Psoas muscle (tissue), 8 donors: ENCODE results near the gene ZMIZ1. TPM values are rescaled to one million over a fixed set of nuclear protein-coding genes. Genes with fewer than 3 reads are reported as not detected.

Experiments used
- ATAC-seq, 4 donors: fragments of 200-7000 bp; cut with Tn5 transposase; one replicate each; pipeline ENCODE4 v1.9.1; 2020; ENCODE audit warnings: moderate library complexity in 3 of 4, mild to moderate bottlenecking in 2 of 4
- DNase-seq, 2 donors: peaks; one replicate each; pipeline ENCODE4 v3.0.0-alpha.2; 2020
- H3K27ac ChIP-seq: fragments of 200-600 bp; one replicate; pipeline ENCODE4 v1.8.0; 2022
- H3K27me3 ChIP-seq, 3 donors: fragments of 200-600 bp in 1 of 3; one replicate each; pipeline versions ENCODE4 v1.6.1 to v1.8.0; 2013 to 2022; ENCODE audit warnings: low read length in 2 of 3, mild to moderate bottlenecking in 2 of 3, moderate library complexity in 1 of 3; ENCODE audit not compliant: insufficient read depth in 3 of 3
- H3K36me3 ChIP-seq, 2 donors: fragments of 200-600 bp in 1 of 2; one replicate each; pipeline versions ENCODE4 v1.6.1 to v1.8.0; 2013 to 2022; ENCODE audit warnings: low read depth in 1 of 2, mild to moderate bottlenecking in 1 of 2, moderate library complexity in 1 of 2; ENCODE audit not compliant: insufficient read depth in 1 of 2
- H3K4me1 ChIP-seq: fragments of 200-600 bp; one replicate; pipeline ENCODE4 v1.8.0; 2022
- H3K4me3 ChIP-seq: fragments of 200-600 bp; one replicate; pipeline ENCODE4 v1.8.0; 2022; ENCODE audit warnings: mild to moderate bottlenecking
- H3K9me3 ChIP-seq: fragments of 200-600 bp; one replicate; pipeline ENCODE4 v1.8.0; 2022
- WGBS, 3 donors: extraction: QIAGEN DNeasy Blood & Tissue Kit; methylation state at CpG; one replicate each; pipeline versions ENCODE4 v1.1.6 to v1.1.7; 2013; 5-methylcytosine and 5-hydroxymethylcytosine counted together
- intact Hi-C, 2 donors: fragments of 100-400 bp; cut with DNase I; formaldehyde crosslinking; loops; one replicate each; pipeline versions ENCODE4 v1.11.0 to v1.14.2; 2022
- polyA plus RNA-seq, 3 donors: library from polyadenylated mRNA; stranded (reverse); fragments of 200-250 nt; gene quantifications; one replicate each; pipeline ENCODE4 v1.2.3, GENCODE V29; 2013
- total RNA-seq, 4 donors: library from RNA; stranded (reverse); fragmentation: NEBNext Ultra II Directional in 2 of 4; extraction: Animal tissue kit (Norgen Biotek cat#: 25700) in 2 of 4; gene quantifications; one replicate each; pipeline versions ENCODE4 v1.2.1 to v1.2.4, GENCODE V29; 2021 to 2023
- TF ChIP-seq, protein P1 (sequence below): fragments of 200-600 bp; IDR thresholded peaks from one replicate; pipeline ENCODE4 v1.8.0; 2022; ENCODE audit warnings: antibody characterized with exemption
- donor health status: healthy with polysubstance abuse.
- donor health status: DM: no; HTN: no; CAD: no; lungs with moderate emphysema.
- donor health status: Bipolar disorder and iron deficiency.
- donor health status: healthy.
- donor health status: DM: yes; HTN: yes; CAD: no.
- donor health status: DM: no; HTN: no; CAD: no.
- donor health status: DM: no; HTN: no; CAD: no.
- donor health status: DM: yes; HTN: yes; CAD: no.

ZMIZ1 gene
- total and polyA plus RNA-seq, 7 donors: 10.4 to 37.6 (median 30.0) TPM

DNA sequence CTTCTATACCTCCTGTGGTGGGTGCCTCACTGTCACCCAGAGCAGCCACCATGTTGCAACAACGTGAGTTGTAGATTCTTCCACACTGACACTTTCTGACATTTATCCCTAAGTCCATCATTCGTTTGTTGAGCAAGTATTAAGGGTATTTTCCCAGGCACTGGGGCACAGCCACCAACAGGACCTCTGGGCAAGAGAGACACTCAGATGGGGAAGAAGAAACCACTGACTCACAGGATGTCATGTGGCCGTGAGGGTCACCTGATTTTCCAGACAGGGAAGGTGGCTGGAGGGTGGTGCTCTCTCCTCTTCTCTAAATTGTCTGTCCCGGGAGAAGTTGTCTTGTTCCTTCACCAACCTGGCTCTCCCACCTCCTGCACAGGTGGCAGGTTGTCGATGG lies 226.8 kb downstream of the ZMIZ1 start:
- H3K4me3 ChIP-seq: no peak overlapping the region
- H3K27ac ChIP-seq: no peak overlapping the region
- DNase-seq (no peak), ATAC-seq (no peak)
- H3K36me3 ChIP-seq: peaks cover 0 to 92% of the 10 kb centered on the region in 2 donors
- H3K27me3 ChIP-seq: no peaks in the 10 kb centered on the region
- intact Hi-C loops: no loop called here
- no peaks in the 10 kb centered on the region for H3K9me3 ChIP-seq
- H3K4me1 ChIP-seq: no peaks in the 10 kb centered on the region
- TF ChIP-seq, protein P1, sequence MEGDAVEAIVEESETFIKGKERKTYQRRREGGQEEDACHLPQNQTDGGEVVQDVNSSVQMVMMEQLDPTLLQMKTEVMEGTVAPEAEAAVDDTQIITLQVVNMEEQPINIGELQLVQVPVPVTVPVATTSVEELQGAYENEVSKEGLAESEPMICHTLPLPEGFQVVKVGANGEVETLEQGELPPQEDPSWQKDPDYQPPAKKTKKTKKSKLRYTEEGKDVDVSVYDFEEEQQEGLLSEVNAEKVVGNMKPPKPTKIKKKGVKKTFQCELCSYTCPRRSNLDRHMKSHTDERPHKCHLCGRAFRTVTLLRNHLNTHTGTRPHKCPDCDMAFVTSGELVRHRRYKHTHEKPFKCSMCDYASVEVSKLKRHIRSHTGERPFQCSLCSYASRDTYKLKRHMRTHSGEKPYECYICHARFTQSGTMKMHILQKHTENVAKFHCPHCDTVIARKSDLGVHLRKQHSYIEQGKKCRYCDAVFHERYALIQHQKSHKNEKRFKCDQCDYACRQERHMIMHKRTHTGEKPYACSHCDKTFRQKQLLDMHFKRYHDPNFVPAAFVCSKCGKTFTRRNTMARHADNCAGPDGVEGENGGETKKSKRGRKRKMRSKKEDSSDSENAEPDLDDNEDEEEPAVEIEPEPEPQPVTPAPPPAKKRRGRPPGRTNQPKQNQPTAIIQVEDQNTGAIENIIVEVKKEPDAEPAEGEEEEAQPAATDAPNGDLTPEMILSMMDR: no peak
- WGBS, 3 donors: 85 to 88% (median 85%) methylated on average over 5 of the region's 5 CpGs

DNA sequence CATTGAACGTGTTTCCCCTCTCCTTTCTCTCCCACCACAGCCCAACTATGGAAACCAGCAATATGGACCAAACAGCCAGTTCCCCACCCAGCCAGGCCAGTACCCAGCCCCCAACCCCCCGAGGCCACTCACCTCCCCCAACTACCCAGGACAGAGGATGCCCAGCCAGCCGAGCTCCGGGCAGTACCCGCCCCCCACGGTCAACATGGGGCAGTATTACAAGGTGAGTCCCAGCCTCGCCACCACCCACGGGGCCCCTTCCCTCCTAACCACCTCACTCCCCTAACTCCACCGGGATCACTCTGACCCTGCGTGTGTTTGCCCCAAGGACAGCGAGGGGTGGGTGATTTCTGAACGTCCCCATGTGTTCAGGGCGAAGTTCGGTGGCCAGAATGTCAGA lies 227.7 kb downstream of the ZMIZ1 start:
- DNase-seq (no peak), ATAC-seq (no peak)
- H3K4me1 ChIP-seq: no peaks in the 10 kb centered on the region
- H3K36me3 ChIP-seq: peaks cover 2 to 92% of the 10 kb centered on the region in 2 donors
- no peaks in the 10 kb centered on the region for H3K9me3 ChIP-seq
- intact Hi-C loops: no loop called here
- no peaks in the 10 kb centered on the region for H3K27me3 ChIP-seq
- TF ChIP-seq, protein P1: no peak
- 87 to 94% (median 92%) methylated on average over 14 of the region's 14 CpGs for WGBS, 3 donors
- no peak overlapping the region for H3K27ac ChIP-seq
- no peak overlapping the region for H3K4me3 ChIP-seq

GRCh38 chr10:79298403-79299244 lies 229.9 kb downstream of the ZMIZ1 start:
- TF ChIP-seq, protein P1: no peak
- Histone ChIP-seq H3K4me1 (no peaks in the 10 kb centered on the region), H3K4me3 (no peak overlapping the region), H3K27me3 (no peaks in the 10 kb centered on the region), H3K9me3 (no peaks in the 10 kb centered on the region), H3K36me3 (peaks cover 2 to 98% of the 10 kb centered on the region in 2 donors), H3K27ac (peak overlapping the region; percentile 36)
- peak; percentile 74 to 76 for DNase-seq
- intact Hi-C loops: no loop called here
- WGBS, 3 donors: 88 to 89% (median 89%) methylated on average over 26 to 27 of the region's 27 CpGs
- peak; percentile 56 to 73 (median 68) for ATAC-seq

- Histone ChIP-seq H3K4me1 (no peaks in the 10 kb centered on the region), H3K36me3 (peaks cover 2 to 98% of the 10 kb centered on the region in 2 donors), H3K27me3 (no peaks in the 10 kb centered on the region), H3K9me3 (no peaks in the 10 kb centered on the region), H3K4me3 (no peak overlapping the region), H3K27ac (peak overlapping the region; percentile 36)
- WGBS, 3 donors: 68 to 76% (median 73%) methylated on average over 13 of the region's 13 CpGs
- intact Hi-C loops: no loop called here
- TF ChIP-seq, protein P1: no peak
- DNase-seq (peak in 1 of 2 donors; percentile 58), ATAC-seq (peak; percentile 57 to 77 (median 67))
These were observed 230.9 kb downstream of the ZMIZ1 start for GRCh38 chr10:79299397-79300241.
